ENCODE results near the gene OR1L1.

DNA sequence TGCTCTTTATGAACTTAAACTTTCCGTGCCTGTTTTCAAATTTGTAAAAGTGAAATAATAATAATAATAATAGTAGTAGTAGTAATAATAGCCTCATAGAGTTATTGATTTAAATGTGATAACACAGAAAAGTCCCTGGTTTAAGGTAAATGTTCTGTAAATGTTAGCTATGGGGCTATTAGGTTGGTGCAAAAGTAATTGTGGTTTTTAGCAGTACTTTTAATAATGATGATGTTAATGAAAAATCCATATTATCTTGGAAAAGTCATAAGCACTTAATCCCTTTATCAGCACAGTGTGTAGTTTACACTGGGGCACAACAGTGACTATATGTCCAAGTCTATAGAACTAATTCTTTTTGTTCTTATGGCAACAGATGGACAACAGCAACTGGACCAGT lies 47.2 kb upstream of the OR1L1 start, which contains the start of gene OR1Q1:
- TF ChIP-seq CTCF (IDR thresholded peaks at IDR 0.05), result no peak
- TF ChIP-seq POLR2A (IDR thresholded peaks at IDR 0.05), result no peak

Measured in adrenal gland (tissue), 5 donors.